ENCODE measurements around the gene DAD1. TPM values are rescaled to one million over a fixed set of nuclear protein-coding genes. Genes with fewer than 3 reads are reported as not detected.
"Not testable (repeated sequence)": the region's sequence is repeated elsewhere in the genome, so short reads cannot be mapped to it uniquely, and the experiment has no call there.

The DAD1 gene
- total RNA-seq, 2 experiments from 2014 or later, result 197 to 208 TPM

DNA sequence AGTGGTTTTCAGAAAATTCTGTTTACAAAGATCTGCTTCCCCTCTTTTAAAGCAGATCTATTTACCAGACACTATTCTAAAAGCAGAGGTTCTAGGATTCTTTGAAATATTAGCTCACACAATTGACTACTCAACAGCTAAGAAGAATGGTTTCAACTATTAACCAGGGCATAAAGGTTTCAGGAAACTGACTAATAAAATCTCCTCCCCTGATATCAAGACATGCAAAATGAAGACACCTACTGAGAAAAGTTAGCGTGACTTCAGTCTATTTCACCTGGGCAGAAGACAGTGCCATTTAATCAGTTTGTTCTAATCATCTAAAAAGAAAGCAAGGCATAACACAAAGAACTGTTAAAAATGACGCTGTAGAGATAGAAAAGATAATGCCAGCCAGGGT, 22.2 kb downstream of the DAD1 start:
- peaks cover 78% of the 10 kb centered on the region for H3K4me1 Mint-ChIP-seq
- H3K4me3 Mint-ChIP-seq, result peak overlapping the region; percentile 74
- H3K27ac Mint-ChIP-seq, result peak overlapping the region; percentile 97
- H3K36me3 Mint-ChIP-seq, result peaks cover 54% of the 10 kb centered on the region
- no peaks in the 10 kb centered on the region for H3K9me3 Mint-ChIP-seq
- no peaks in the 10 kb centered on the region for H3K27me3 Mint-ChIP-seq
- DNase-seq, result no peak

GRCh38 chr14:22566266-22566665, 22.8 kb downstream of the DAD1 start:
- H3K27me3 Mint-ChIP-seq, DNase-seq, H3K9me3 Mint-ChIP-seq: not testable (repeated sequence)
- peaks cover 52% of the 10 kb centered on the region for H3K36me3 Mint-ChIP-seq
- H3K4me3 Mint-ChIP-seq, result peak overlapping the region; percentile 74
- peak overlapping the region; percentile 97 for H3K27ac Mint-ChIP-seq
- peaks cover 84% of the 10 kb centered on the region for H3K4me1 Mint-ChIP-seq

DNA sequence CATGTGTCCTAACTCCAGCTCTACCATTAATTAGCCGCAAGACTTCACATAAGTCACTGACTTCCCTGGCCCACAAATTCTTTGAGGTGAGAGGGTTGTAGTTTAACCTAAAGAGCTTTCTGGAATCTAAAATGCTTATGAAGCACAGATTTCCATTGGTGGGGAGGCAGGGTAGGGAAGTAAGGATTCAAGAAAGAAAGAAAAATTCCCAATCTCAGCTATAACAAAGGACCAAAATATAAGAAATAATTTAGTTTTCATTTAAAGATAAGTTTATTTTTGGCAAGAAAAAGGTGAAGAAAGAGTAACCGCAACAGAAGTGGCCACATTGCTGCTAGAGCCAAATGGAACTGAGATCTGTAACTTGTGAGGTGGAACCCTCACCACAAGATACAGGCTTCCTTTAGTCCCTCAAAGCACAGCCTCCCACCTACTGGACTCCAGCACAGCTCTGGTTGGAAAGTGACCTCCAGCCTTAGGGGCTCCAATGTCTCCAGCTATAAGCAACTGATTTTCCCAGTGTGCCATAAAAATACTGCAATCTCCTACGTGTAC, 23.6 kb downstream of the DAD1 start:
- Mint-ChIP-seq H3K4me1 (peaks cover 91% of the 10 kb centered on the region), H3K4me3 (peak overlapping the region; percentile 74)
- no peak for DNase-seq

GRCh38 chr14:22564463-22564862, 24.6 kb downstream of the DAD1 start:
- DNase-seq, result no peak
- peaks cover 94% of the 10 kb centered on the region for H3K4me1 Mint-ChIP-seq
- peak overlapping the region; percentile 74 for H3K4me3 Mint-ChIP-seq
- H3K27ac Mint-ChIP-seq, result peak overlapping the region; percentile 97
- peaks cover 53% of the 10 kb centered on the region for H3K36me3 Mint-ChIP-seq
- no peaks in the 10 kb centered on the region for H3K9me3 Mint-ChIP-seq
- no peaks in the 10 kb centered on the region for H3K27me3 Mint-ChIP-seq

More for the DNA sequence above, 23.6 kb downstream of the DAD1 start:
- Mint-ChIP-seq H3K27me3 (no peaks in the 10 kb centered on the region), H3K36me3 (peaks cover 48% of the 10 kb centered on the region), H3K27ac (peak overlapping the region; percentile 97), H3K9me3 (no peaks in the 10 kb centered on the region)

- Mint-ChIP-seq H3K4me1 (peaks cover 94% of the 10 kb centered on the region), H3K36me3 (peaks cover 51% of the 10 kb centered on the region), H3K27me3 (no peaks in the 10 kb centered on the region), H3K9me3 (no peaks in the 10 kb centered on the region), H3K4me3 (peak overlapping the region; percentile 74), H3K27ac (peak overlapping the region; percentile 97)
- no peak for DNase-seq
Measured at GRCh38 chr14:22563987-22564386, 25.0 kb downstream of the DAD1 start.

GRCh38 chr14:22561661-22562579, 27.1 kb downstream of the DAD1 start:
- Mint-ChIP-seq H3K27ac (peak overlapping the region; percentile 97), H3K4me3 (peak overlapping the region; percentile 67), H3K4me1 (peaks cover 92% of the 10 kb centered on the region), H3K36me3 (peaks cover 49% of the 10 kb centered on the region), H3K27me3 (no peaks in the 10 kb centered on the region), H3K9me3 (no peaks in the 10 kb centered on the region)
- DNase-seq, result peak; percentile 77

- Mint-ChIP-seq H3K9me3 (peaks cover under 1% of the 10 kb centered on the region), H3K27ac (peak overlapping the region; percentile 97), H3K4me3 (peak overlapping the region; percentile 67), H3K27me3 (peaks cover 2% of the 10 kb centered on the region), H3K4me1 (peaks cover 88% of the 10 kb centered on the region), H3K36me3 (peaks cover 49% of the 10 kb centered on the region)
- no peak for DNase-seq
Measured at GRCh38 chr14:22561366-22561660, 27.7 kb downstream of the DAD1 start.

GRCh38 chr14:22560662-22561365, 28.2 kb downstream of the DAD1 start:
- peak overlapping the region; percentile 67 for H3K4me3 Mint-ChIP-seq
- peaks cover 49% of the 10 kb centered on the region for H3K36me3 Mint-ChIP-seq
- peak overlapping the region; percentile 97 for H3K27ac Mint-ChIP-seq
- DNase-seq, result no peak
- peaks cover 2% of the 10 kb centered on the region for H3K9me3 Mint-ChIP-seq
- H3K4me1 Mint-ChIP-seq, result peaks cover 88% of the 10 kb centered on the region
- peaks cover 7% of the 10 kb centered on the region for H3K27me3 Mint-ChIP-seq

GRCh38 chr14:22559041-22559440, 30.0 kb downstream of the DAD1 start:
- peaks cover 7% of the 10 kb centered on the region for H3K27me3 Mint-ChIP-seq
- H3K4me1 Mint-ChIP-seq, result peaks cover 86% of the 10 kb centered on the region
- no peak for DNase-seq
- peaks cover 2% of the 10 kb centered on the region for H3K9me3 Mint-ChIP-seq
- H3K36me3 Mint-ChIP-seq, result peaks cover 35% of the 10 kb centered on the region
- H3K27ac Mint-ChIP-seq, result peak overlapping the region; percentile 97
- peak overlapping the region; percentile 85 for H3K4me3 Mint-ChIP-seq

DNA sequence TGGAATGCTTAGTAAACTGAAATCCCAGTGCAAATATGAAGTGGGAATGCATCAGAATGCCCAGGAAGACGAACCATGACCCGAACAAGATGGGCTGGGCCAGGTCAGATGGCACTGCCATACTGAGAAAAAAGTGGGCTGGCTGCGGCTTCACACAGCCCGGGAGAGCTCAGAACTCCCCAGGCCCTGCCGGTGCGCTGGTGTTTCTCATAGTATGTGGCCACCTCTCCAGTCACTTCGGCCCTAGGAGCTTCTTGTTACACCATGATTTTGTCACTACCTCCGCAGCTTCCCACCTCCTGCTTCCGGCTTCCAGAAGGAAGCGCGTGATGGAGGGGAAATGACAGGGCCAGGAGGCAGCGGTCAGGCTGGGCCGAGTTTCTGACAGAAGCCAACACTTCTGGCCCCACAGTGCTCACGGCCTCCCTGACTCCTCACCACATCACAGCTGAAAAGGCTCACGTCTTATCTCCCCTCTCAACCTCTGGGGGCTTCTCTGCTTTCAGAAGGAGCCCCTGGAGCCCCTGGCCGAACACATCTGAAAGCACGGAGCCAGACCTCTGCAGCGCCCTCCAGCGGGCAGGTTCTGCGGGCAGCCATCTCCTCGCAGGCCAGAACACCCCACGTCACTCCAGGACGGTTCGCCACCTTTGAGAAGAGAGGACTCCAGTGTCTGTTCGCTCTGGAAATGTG, 30.7 kb downstream of the DAD1 start:
- H3K9me3 Mint-ChIP-seq, result peaks cover 2% of the 10 kb centered on the region
- H3K4me3 Mint-ChIP-seq, result peak overlapping the region; percentile 85
- peak overlapping the region; percentile 97 for H3K27ac Mint-ChIP-seq
- H3K4me1 Mint-ChIP-seq, result peaks cover 85% of the 10 kb centered on the region
- H3K36me3 Mint-ChIP-seq, result peaks cover 36% of the 10 kb centered on the region
- H3K27me3 Mint-ChIP-seq, result peaks cover 11% of the 10 kb centered on the region
- peak; percentile 78 for DNase-seq

GRCh38 chr14:22557846-22558220, 31.2 kb downstream of the DAD1 start:
- no peak for DNase-seq
- Mint-ChIP-seq H3K9me3 (peaks cover 2% of the 10 kb centered on the region), H3K27ac (peak overlapping the region; percentile 97)

GRCh38 chr14:22556990-22557623, 31.9 kb downstream of the DAD1 start:
- peak overlapping the region; percentile 85 for H3K4me3 Mint-ChIP-seq
- H3K27me3 Mint-ChIP-seq, result peaks cover 11% of the 10 kb centered on the region
- peaks cover 88% of the 10 kb centered on the region for H3K4me1 Mint-ChIP-seq
- H3K9me3 Mint-ChIP-seq, result peaks cover 2% of the 10 kb centered on the region
- peaks cover 38% of the 10 kb centered on the region for H3K36me3 Mint-ChIP-seq
- peak; percentile 90 for DNase-seq
- H3K27ac Mint-ChIP-seq, result peak overlapping the region; percentile 97

More at GRCh38 chr14:22557846-22558220, 31.2 kb downstream of the DAD1 start:
- H3K4me1 Mint-ChIP-seq, result peaks cover 87% of the 10 kb centered on the region
- H3K27me3 Mint-ChIP-seq, result peaks cover 11% of the 10 kb centered on the region
- H3K36me3 Mint-ChIP-seq, result peaks cover 35% of the 10 kb centered on the region
- peak overlapping the region; percentile 85 for H3K4me3 Mint-ChIP-seq

- DNase-seq, result peak; percentile 95
- H3K4me1 Mint-ChIP-seq, result peaks cover 88% of the 10 kb centered on the region
- peaks cover 11% of the 10 kb centered on the region for H3K27me3 Mint-ChIP-seq
- H3K27ac Mint-ChIP-seq, result peak overlapping the region; percentile 97
- H3K36me3 Mint-ChIP-seq, result peaks cover 46% of the 10 kb centered on the region
- H3K9me3 Mint-ChIP-seq, result peaks cover 2% of the 10 kb centered on the region
- H3K4me3 Mint-ChIP-seq, result peak overlapping the region; percentile 85
Measured at GRCh38 chr14:22556021-22556989, 32.7 kb downstream of the DAD1 start.
